GM23338 (cell line): ENCODE results near the gene TNPO1. TPM values are rescaled to one million over a fixed set of nuclear protein-coding genes. Genes with fewer than 3 reads are reported as not detected.

Source experiments
- ATAC-seq: fragments of 200-7000 bp; cut with Tn5 transposase; 3 replicates; pipeline ENCODE4 v1.9.1; 2020
- DNase-seq: peaks from one replicate; pipeline ENCODE4 v3.0.0-alpha.2; 2015; ENCODE audit warnings: low spot score
- H2AFZ ChIP-seq: fragments of 200-600 bp; sonication (generic); 2 replicates; pipeline ENCODE4 v1.8.0; 2016; ENCODE audit warnings: antibody characterized with exemption, mild to moderate bottlenecking, moderate library complexity
- H3F3A ChIP-seq: fragments of 200-600 bp; sonication (generic); replicated peaks from 2 replicates; pipeline ENCODE4 v1.8.0; 2017; ENCODE audit warnings: antibody characterized with exemption, mixed run types, low read depth
- H3K27ac ChIP-seq: fragments of 200-600 bp; sonication (generic); 2 replicates; pipeline ENCODE4 v1.6.1; 2016; ENCODE audit warnings: low read depth
- H3K27me3 ChIP-seq: fragments of 200-600 bp; sonication (generic); 2 replicates; pipeline ENCODE4 v1.8.0; 2016; ENCODE audit warnings: mild to moderate bottlenecking, mixed run types, moderate library complexity; ENCODE audit not compliant: insufficient read depth
- H3K36me3 ChIP-seq: fragments of 200-600 bp; sonication (generic); 2 replicates; pipeline ENCODE4 v1.8.0; 2016; ENCODE audit warnings: mild to moderate bottlenecking; ENCODE audit not compliant: insufficient read depth
- H3K4me1 ChIP-seq: fragments of 200-600 bp; sonication (generic); 2 replicates; pipeline ENCODE4 v1.8.0; 2016; ENCODE audit warnings: mild to moderate bottlenecking, moderate library complexity; ENCODE audit not compliant: insufficient read depth
- H3K4me2 ChIP-seq: fragments of 200-600 bp; sonication (generic); 2 replicates; pipeline ENCODE4 v1.7.1; 2017; ENCODE audit warnings: mixed run types
- H3K4me3 ChIP-seq: fragments of 200-600 bp; sonication (generic); 2 replicates; pipeline ENCODE4 v1.6.1; 2016; ENCODE audit warnings: mixed run types
- H3K79me2 ChIP-seq: fragments of 200-600 bp; sonication (generic); replicated peaks from 2 replicates; pipeline ENCODE4 v1.8.0; 2017; ENCODE audit warnings: mild to moderate bottlenecking; ENCODE audit not compliant: insufficient read depth
- H3K9me2 ChIP-seq: fragments of 200-600 bp; sonication (generic); 2 replicates; pipeline ENCODE4 v1.8.0; 2017; ENCODE audit not compliant: insufficient read depth
- H4K20me1 ChIP-seq: fragments of 200-600 bp; sonication (generic); replicated peaks from 2 replicates; pipeline ENCODE4 v1.8.0; 2017; ENCODE audit warnings: mild to moderate bottlenecking; ENCODE audit not compliant: insufficient read depth
- H3K27ac Mint-ChIP-seq: 2 replicates; pipeline ENCODE4 v1.8.0; 2020; ENCODE audit warnings: inconsistent platforms, mild to moderate bottlenecking, moderate library complexity, mixed read lengths
- H3K27me3 Mint-ChIP-seq: 3 replicates; pipeline ENCODE4 v1.8.0; 2022; ENCODE audit warnings: low read depth, mild to moderate bottlenecking, moderate library complexity, mixed read lengths, inconsistent platforms; ENCODE audit not compliant: insufficient read depth, poor library complexity
- H3K36me3 Mint-ChIP-seq: 3 replicates; pipeline ENCODE4 v1.8.0; 2021; ENCODE audit warnings: low read depth, mild to moderate bottlenecking, inconsistent platforms, moderate library complexity, mixed read lengths
- H3K4me1 Mint-ChIP-seq: 3 replicates; pipeline ENCODE4 v1.8.0; 2020; ENCODE audit warnings: mild to moderate bottlenecking, inconsistent platforms, mixed read lengths
- H3K4me3 Mint-ChIP-seq: 3 replicates; pipeline ENCODE4 v1.8.0; 2021; ENCODE audit warnings: moderate library complexity, mild to moderate bottlenecking, inconsistent platforms, mixed read lengths
- H3K9me3 Mint-ChIP-seq: 3 replicates; pipeline ENCODE4 v1.8.0; 2020; ENCODE audit warnings: moderate library complexity, mild to moderate bottlenecking, inconsistent platforms, mixed read lengths
- CREB1 ChIP-seq: fragments of 250-450 bp; sonication (Bioruptor Pico); IDR thresholded peaks from 2 replicates; pipeline ENCODE4 v1.5.0; 2020; ENCODE audit warnings: low read depth, mild to moderate bottlenecking, moderate library complexity
- CTCF ChIP-seq, 2 experiments: fragments of 200-600 bp in 1 of 2; sonication (generic) in 1 of 2; conservative IDR thresholded peaks; 2 replicates each; pipeline versions ENCODE4 v1.5.1 to v1.6.1; 2016 to 2017; ENCODE audit warnings: antibody characterized with exemption in 2 of 2, low read depth in 2 of 2, mild to moderate bottlenecking in 2 of 2, moderate library complexity in 1 of 2
- ETS1 ChIP-seq: IDR thresholded peaks from 2 replicates; pipeline ENCODE4 v1.6.1; 2016; ENCODE audit warnings: antibody characterized with exemption
- EZH2 ChIP-seq: fragments of 200-600 bp; sonication (generic); IDR thresholded peaks from one replicate; pipeline ENCODE4 v1.8.0; 2017; ENCODE audit warnings: antibody characterized with exemption, mild to moderate bottlenecking, low read depth; ENCODE audit not compliant: unreplicated experiment
- EZH2phosphoT487 ChIP-seq: fragments of 200-600 bp; sonication (generic); IDR thresholded peaks from one replicate; pipeline ENCODE4 v1.8.1; 2018; ENCODE audit warnings: antibody characterized with exemption; ENCODE audit not compliant: unreplicated experiment
- JUNB ChIP-seq: IDR thresholded peaks from one replicate; pipeline ENCODE4 v1.6.1; 2016; ENCODE audit warnings: antibody characterized with exemption; ENCODE audit not compliant: unreplicated experiment
- NANOG ChIP-seq: IDR thresholded peaks from 2 replicates; pipeline ENCODE4 v1.6.1; 2016; ENCODE audit warnings: antibody characterized with exemption, borderline replicate concordance
- POLR2AphosphoS5 ChIP-seq: IDR thresholded peaks from 2 replicates; pipeline ENCODE4 v1.6.1; 2016; ENCODE audit warnings: antibody characterized with exemption, low read depth
- STAT1 ChIP-seq: IDR thresholded peaks from one replicate; pipeline ENCODE4 v1.6.1; 2016; ENCODE audit warnings: antibody characterized with exemption; ENCODE audit not compliant: unreplicated experiment
- ZNF114 ChIP-seq: fragments of 250-450 bp; sonication (Bioruptor Pico); IDR thresholded peaks from 2 replicates; pipeline ENCODE4 v1.5.0; 2020; ENCODE audit warnings: mild to moderate bottlenecking, moderate library complexity
- ZNF331 ChIP-seq: fragments of 250-450 bp; sonication (Bioruptor Pico); IDR thresholded peaks from 2 replicates; pipeline ENCODE4 v1.5.0; 2020; ENCODE audit warnings: low read depth, mild to moderate bottlenecking, moderate library complexity
- ZNF462 ChIP-seq: fragments of 250-450 bp; sonication (Bioruptor Pico); IDR thresholded peaks from 2 replicates; pipeline ENCODE4 v1.5.0; 2020; ENCODE audit warnings: mild to moderate bottlenecking, moderate library complexity
- polyA plus RNA-seq: library from polyadenylated mRNA; unstranded; fragments of >200 nt; fragmentation: Nextera tagmentation; extraction: Ambion mirVana; gene quantifications from 2 replicates; pipeline ENCODE4 v1.2.1, GENCODE V29; 2016
- total RNA-seq: library from RNA; depleted of rRNA; stranded (reverse); fragments of >200 nt; shearing (Covaris generic); gene quantifications from 2 replicates; pipeline ENCODE4 v1.2.3, GENCODE V29; 2014

TNPO1 gene
- total and polyA plus RNA-seq, 2 experiments from 2014 or later = 117 to 197 TPM

- TF ChIP-seq CTCF (conservative IDR thresholded peaks at IDR 0.05; ENCODE audit: low read depth in 2 of 2) (no peak), POLR2AphosphoS5 (no peak), EZH2 (no peak)
Measured at GRCh38 chr5:72770266-72770665, 46.2 kb upstream of the TNPO1 start (continued).

- peaks cover 3% of the 10 kb centered on the region for H3K27me3 Mint-ChIP-seq
- H3K4me1 Mint-ChIP-seq = 0 out of 3 replicates have a peak, but pooled peaks cover 3% of the 10 kb centered on the region
- H4K20me1 ChIP-seq = no peaks in the 10 kb centered on the region
- H3K27ac Mint-ChIP-seq = no peak overlapping the region
- peaks cover 3% of the 10 kb centered on the region; the same call in 1 of the 3 replicates for H3K9me3 Mint-ChIP-seq
- H3F3A ChIP-seq = no peaks in the 10 kb centered on the region
- H3K4me2 ChIP-seq = no peak overlapping the region
- H3K36me3 Mint-ChIP-seq = no peaks in the 10 kb centered on the region; the same call in 2 of the 3 replicates
- no peak overlapping the region for H3K4me3 ChIP-seq
- no peaks in the 10 kb centered on the region for H3K36me3 ChIP-seq
- H3K27me3 ChIP-seq = no peaks in the 10 kb centered on the region
- no peak overlapping the region for H3K4me3 Mint-ChIP-seq
- H2AFZ ChIP-seq = no peak overlapping the region
- H3K9me2 ChIP-seq = 0 out of 2 replicates have a peak, but pooled peaks cover 9% of the 10 kb centered on the region
- DNase-seq = peak; percentile 7
- no peaks in the 10 kb centered on the region for H3K4me1 ChIP-seq
- no peak for ATAC-seq
- H3K79me2 ChIP-seq = no peaks in the 10 kb centered on the region
- H3K27ac ChIP-seq = no peak overlapping the region
- no peak for TF ChIP-seq ZNF114 (CRISPR knock-in tag)
- TF ChIP-seq CTCF (conservative IDR thresholded peaks at IDR 0.05; ENCODE audit: low read depth in 2 of 2) = no peak
- TF ChIP-seq CREB1 = no peak
- TF ChIP-seq EZH2 = no peak
- TF ChIP-seq ZNF331 = no peak
- TF ChIP-seq STAT1 = no peak
- no peak for TF ChIP-seq EZH2phosphoT487
- no peak for TF ChIP-seq ETS1
- no peak for TF ChIP-seq ZNF462 (CRISPR knock-in tag)
- no peak for TF ChIP-seq NANOG
- no peak for TF ChIP-seq POLR2AphosphoS5
- no peak for TF ChIP-seq JUNB
Measured at GRCh38 chr5:72776684-72777083, 39.8 kb upstream of the TNPO1 start.
